GM23248 (cell line): ENCODE measurements around the gene NCKAP1. TPM values are rescaled to one million over a fixed set of nuclear protein-coding genes. Genes with fewer than 3 reads are reported as not detected.

ENCODE experiments used
- DNase-seq: peaks from one replicate; pipeline ENCODE4 v3.0.0-alpha.2; 2015
- H2AFZ ChIP-seq: fragments of 200-600 bp; sonication (generic); 2 replicates; pipeline ENCODE4 v1.6.1; 2016; ENCODE audit warnings: antibody characterized with exemption
- H3F3A ChIP-seq: fragments of 200-600 bp; sonication (generic); 2 replicates; pipeline ENCODE4 v1.6.1; 2016; ENCODE audit warnings: mild to moderate bottlenecking, antibody characterized with exemption, mixed run types; ENCODE audit not compliant: insufficient read depth
- H3K27ac ChIP-seq: fragments of 200-600 bp; sonication (generic); 2 replicates; pipeline ENCODE4 v1.5.1; 2016; ENCODE audit warnings: mild to moderate bottlenecking
- H3K27me3 ChIP-seq: fragments of 200-600 bp; sonication (generic); replicated peaks from 2 replicates; pipeline ENCODE4 v1.6.1; 2016; ENCODE audit warnings: mild to moderate bottlenecking; ENCODE audit not compliant: insufficient read depth
- H3K36me3 ChIP-seq: fragments of 200-600 bp; sonication (generic); 2 replicates; pipeline ENCODE4 v1.6.1; 2016; ENCODE audit warnings: low read depth, mild to moderate bottlenecking
- H3K4me1 ChIP-seq: fragments of 200-600 bp; sonication (generic); 2 replicates; pipeline ENCODE4 v1.6.1; 2016; ENCODE audit warnings: mild to moderate bottlenecking; ENCODE audit not compliant: insufficient read depth
- H3K4me2 ChIP-seq: fragments of 200-600 bp; sonication (generic); one replicate; pipeline ENCODE4 v1.6.1; 2016; ENCODE audit warnings: mild to moderate bottlenecking; ENCODE audit not compliant: unreplicated experiment
- H3K4me3 ChIP-seq: fragments of 200-600 bp; sonication (generic); 2 replicates; pipeline ENCODE4 v1.5.1; 2016; ENCODE audit warnings: mild to moderate bottlenecking
- H3K79me2 ChIP-seq: fragments of 200-600 bp; sonication (generic); 2 replicates; pipeline ENCODE4 v1.6.1; 2016; ENCODE audit warnings: mild to moderate bottlenecking; ENCODE audit not compliant: insufficient read depth
- H3K9ac ChIP-seq: fragments of 200-600 bp; sonication (generic); 2 replicates; pipeline ENCODE4 v1.6.1; 2016; ENCODE audit warnings: mild to moderate bottlenecking
- H3K9me2 ChIP-seq: fragments of 200-600 bp; sonication (generic); 2 replicates; pipeline ENCODE4 v1.6.1; 2016; ENCODE audit warnings: mixed run types, mild to moderate bottlenecking, moderate library complexity; ENCODE audit not compliant: insufficient read depth
- H3K9me3 ChIP-seq: fragments of 200-600 bp; sonication (generic); one replicate; pipeline ENCODE4 v1.6.1; 2017; ENCODE audit warnings: low read depth
- H4K20me1 ChIP-seq: fragments of 200-600 bp; sonication (generic); 2 replicates; pipeline ENCODE4 v1.6.0; 2016; ENCODE audit not compliant: insufficient read depth
- EZH2 ChIP-seq: fragments of 200-600 bp; sonication (generic); IDR thresholded peaks from 2 replicates; pipeline ENCODE4 v1.6.1; 2018; ENCODE audit warnings: antibody characterized with exemption, mild to moderate bottlenecking; ENCODE audit not compliant: insufficient read depth, poor library complexity, severe bottlenecking
- EZH2phosphoT487 ChIP-seq: fragments of 200-600 bp; sonication (generic); IDR thresholded peaks from 2 replicates; pipeline ENCODE4 v1.6.1; 2018; ENCODE audit warnings: antibody characterized with exemption, moderate library complexity, mild to moderate bottlenecking, low read depth; ENCODE audit not compliant: insufficient read depth
- WGBS, 2 experiments: methylation state at CpG; one replicate each; pipeline ENCODE4 v1.1.6; 2015 to 2017; ENCODE audit warnings: low lambda C conversion rate in 2 of 2, low coverage in 1 of 2; ENCODE audit errors: missing lambda C conversion rate in 2 of 2; 5-methylcytosine and 5-hydroxymethylcytosine counted together
- in situ Hi-C: fragments of 300-500 bp; cut with MboI; formaldehyde crosslinking; loops from 2 replicates; pipeline ENCODE4 v1.15.0; 2020
- polyA plus RNA-seq: library from polyadenylated mRNA; unstranded; fragments of >200 nt; fragmentation: Nextera tagmentation; extraction: Ambion mirVana; gene quantifications from 2 replicates; pipeline ENCODE4 v1.2.1, GENCODE V29; 2016
- total RNA-seq: library from RNA; depleted of rRNA; stranded (reverse); fragments of >200 nt; shearing (Covaris generic); gene quantifications from 2 replicates; pipeline ENCODE4 v1.2.3, GENCODE V29; 2014

Gene NCKAP1
- total and polyA plus RNA-seq, 2 experiments from 2014 or later = 58.9 to 201 TPM

DNA sequence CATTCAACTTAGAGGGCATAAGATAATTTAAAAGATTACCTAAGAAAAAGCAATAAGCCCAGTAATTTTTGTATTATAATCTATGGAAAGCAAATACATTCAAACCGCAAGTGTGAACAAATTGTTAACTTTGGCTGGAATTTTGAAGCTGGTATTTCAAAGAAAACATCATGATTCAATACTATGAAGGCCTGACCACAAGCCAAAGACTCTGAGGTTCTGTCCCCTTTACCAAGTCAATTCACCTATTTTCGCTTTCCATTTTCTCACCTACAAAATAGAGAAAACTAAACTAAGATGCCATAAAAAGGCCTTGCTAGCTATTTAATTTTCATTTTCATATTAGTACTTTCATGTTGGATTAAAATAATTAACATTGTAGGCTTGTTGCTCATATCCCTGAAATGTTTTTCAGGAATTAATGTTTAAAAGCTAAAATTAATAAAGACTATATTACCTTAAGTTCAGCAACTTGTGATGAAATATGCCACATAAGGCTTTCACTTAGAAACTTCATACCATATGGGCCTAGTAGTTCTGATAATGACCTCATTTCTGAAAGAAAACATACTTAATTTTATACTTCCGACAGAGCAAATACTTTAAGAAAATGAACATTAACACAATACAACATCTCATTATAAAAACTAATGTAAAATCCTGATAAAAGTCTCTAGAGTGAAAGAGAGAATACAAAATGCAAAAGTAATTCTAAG lies 86.2 kb downstream of the NCKAP1 start:
- WGBS, 2 experiments = 70 to 71% methylated on average over 3 of the region's 3 CpGs
- H3K9ac ChIP-seq = no peak overlapping the region
- no peak overlapping the region; the same call in 1 of the 2 replicates for H3K27ac ChIP-seq
- H3K79me2 ChIP-seq = peaks cover 24% of the 10 kb centered on the region
- no peaks in the 10 kb centered on the region for H3K9me2 ChIP-seq
- in situ Hi-C loops = no loop called here
- no peaks in the 10 kb centered on the region for H3K27me3 ChIP-seq
- H3K4me2 ChIP-seq = no peak overlapping the region
- TF ChIP-seq EZH2phosphoT487 (no peak), EZH2 (no peak)
- H3K9me3 ChIP-seq = no peaks in the 10 kb centered on the region
- H3K4me3 ChIP-seq = no peak overlapping the region
- peaks cover 33% of the 10 kb centered on the region; the same call in 1 of the 2 replicates for H3F3A ChIP-seq
- no peak overlapping the region for H2AFZ ChIP-seq
- H3K4me1 ChIP-seq = no peaks in the 10 kb centered on the region
- no peaks in the 10 kb centered on the region for H4K20me1 ChIP-seq
- DNase-seq = no peak
- peaks cover 58% of the 10 kb centered on the region for H3K36me3 ChIP-seq

DNA sequence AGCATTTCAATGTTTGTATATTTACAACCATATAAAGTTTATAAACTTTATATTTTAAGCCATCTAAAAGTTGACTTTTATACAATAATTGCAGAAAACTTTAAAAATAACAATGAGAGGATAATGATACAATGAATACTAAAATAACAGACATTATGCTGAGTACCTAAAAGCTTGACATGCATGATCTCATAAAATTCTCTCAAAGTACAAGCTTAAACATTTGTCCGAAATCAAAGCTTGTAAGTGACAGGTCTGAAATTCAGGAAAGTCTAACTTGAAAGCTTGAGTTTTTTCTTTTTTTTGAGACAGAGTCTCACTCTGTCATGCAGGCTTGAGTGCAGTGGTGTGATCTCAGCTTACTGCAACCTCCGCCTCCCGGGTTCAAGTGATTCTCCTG lies 87.7 kb downstream of the NCKAP1 start:
- H2AFZ ChIP-seq = no peak overlapping the region
- peaks cover 52% of the 10 kb centered on the region for H3K36me3 ChIP-seq
- 81 to 86% methylated on average over 3 of the region's 3 CpGs for WGBS, 2 experiments
- no peaks in the 10 kb centered on the region for H3K27me3 ChIP-seq
- H3K9ac ChIP-seq = no peak overlapping the region
- H4K20me1 ChIP-seq = no peaks in the 10 kb centered on the region
- no peaks in the 10 kb centered on the region for H3K9me3 ChIP-seq
- H3K27ac ChIP-seq = no peak overlapping the region
- H3K4me2 ChIP-seq = no peak overlapping the region
- peaks cover 31% of the 10 kb centered on the region; the same call in 1 of the 2 replicates for H3F3A ChIP-seq
- no peaks in the 10 kb centered on the region for H3K4me1 ChIP-seq
- H3K9me2 ChIP-seq = no peaks in the 10 kb centered on the region
- H3K4me3 ChIP-seq = no peak overlapping the region
- DNase-seq = no peak
- TF ChIP-seq EZH2phosphoT487 = no peak
- no peak for TF ChIP-seq EZH2
- in situ Hi-C loops = no loop called here
- peaks cover 22% of the 10 kb centered on the region for H3K79me2 ChIP-seq

DNA sequence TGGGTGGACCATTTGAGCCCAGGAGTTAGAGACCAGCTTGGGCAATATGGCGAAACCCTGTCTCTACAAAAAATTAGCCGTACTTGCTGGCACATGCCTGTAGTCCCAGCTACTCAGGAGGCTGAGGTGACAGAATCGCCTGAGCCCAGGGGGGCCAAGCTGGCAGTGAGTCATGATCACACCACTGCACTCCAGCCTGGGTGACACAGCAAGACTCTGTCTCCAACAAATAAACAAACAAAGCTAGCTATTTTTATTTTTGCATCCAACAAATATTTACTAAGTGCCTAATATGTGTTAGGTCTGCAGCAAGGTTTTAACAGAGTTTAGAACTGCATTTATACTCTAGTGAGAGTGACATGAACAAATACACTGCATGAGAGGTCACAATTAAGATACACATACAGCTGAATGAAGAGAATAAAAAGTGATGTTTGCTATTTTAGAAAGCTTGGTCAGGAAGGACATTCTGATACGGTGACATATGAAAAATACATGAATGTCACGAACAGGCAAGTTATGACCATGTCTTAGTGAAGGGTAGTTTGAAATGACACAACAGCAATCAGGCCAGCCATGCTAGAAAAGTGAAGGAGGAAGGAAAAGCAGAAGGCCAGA lies 88.6 kb downstream of the NCKAP1 start:
- peaks cover 50% of the 10 kb centered on the region for H3K36me3 ChIP-seq
- no peak overlapping the region for H3K4me2 ChIP-seq
- in situ Hi-C loops = no loop called here
- no peak for TF ChIP-seq EZH2phosphoT487
- no peak for TF ChIP-seq EZH2
- 93% methylated on average over 5 of the region's 5 CpGs for WGBS, 2 experiments
- peaks cover 29% of the 10 kb centered on the region; the same call in 1 of the 2 replicates for H3F3A ChIP-seq
- no peaks in the 10 kb centered on the region for H3K9me3 ChIP-seq
- no peaks in the 10 kb centered on the region for H3K4me1 ChIP-seq
- no peak overlapping the region for H3K4me3 ChIP-seq
- no peaks in the 10 kb centered on the region for H3K9me2 ChIP-seq
- DNase-seq = peak; percentile 28
- H3K27me3 ChIP-seq = no peaks in the 10 kb centered on the region
- H3K79me2 ChIP-seq = peaks cover 30% of the 10 kb centered on the region
- H3K9ac ChIP-seq = no peak overlapping the region
- H3K27ac ChIP-seq = no peak overlapping the region
- no peak overlapping the region for H2AFZ ChIP-seq
- no peaks in the 10 kb centered on the region for H4K20me1 ChIP-seq

DNA sequence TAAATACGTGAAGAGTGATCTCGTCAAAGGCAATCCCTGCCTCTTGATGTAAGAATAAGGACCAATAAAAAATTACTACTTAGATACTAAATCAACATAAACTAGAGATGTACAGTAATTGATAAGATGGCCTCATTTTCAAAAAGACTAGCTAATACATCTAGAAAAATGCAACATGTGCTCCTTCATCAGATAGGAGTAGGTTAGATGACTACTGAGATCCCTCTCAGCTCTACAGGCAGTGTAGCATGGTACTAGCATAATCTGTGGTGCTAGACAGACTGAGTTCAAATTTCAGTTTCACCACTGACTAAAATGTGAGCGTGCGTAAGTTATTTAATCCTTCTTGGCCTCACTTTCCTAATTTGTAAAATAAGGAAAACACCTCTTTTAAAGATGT lies 89.2 kb downstream of the NCKAP1 start:
- H3K9me2 ChIP-seq = no peaks in the 10 kb centered on the region
- TF ChIP-seq EZH2 (no peak), EZH2phosphoT487 (no peak)
- in situ Hi-C loops = no loop called here
- no peaks in the 10 kb centered on the region for H3K27me3 ChIP-seq
- H3K36me3 ChIP-seq = peaks cover 46% of the 10 kb centered on the region
- 84 to 86% methylated on average over 4 of the region's 4 CpGs for WGBS, 2 experiments
- H2AFZ ChIP-seq = no peak overlapping the region
- H3K4me3 ChIP-seq = no peak overlapping the region
- H3K79me2 ChIP-seq = peaks cover 35% of the 10 kb centered on the region
- no peaks in the 10 kb centered on the region for H3K4me1 ChIP-seq
- H4K20me1 ChIP-seq = no peaks in the 10 kb centered on the region
- no peak overlapping the region for H3K4me2 ChIP-seq
- no peaks in the 10 kb centered on the region for H3K9me3 ChIP-seq
- H3K9ac ChIP-seq = no peak overlapping the region
- no peak for DNase-seq
- H3F3A ChIP-seq = peaks cover 25% of the 10 kb centered on the region; the same call in 1 of the 2 replicates
- no peak overlapping the region for H3K27ac ChIP-seq
